ENCODE results near the gene AP4E1.

- TF ChIP-seq, protein P1, sequence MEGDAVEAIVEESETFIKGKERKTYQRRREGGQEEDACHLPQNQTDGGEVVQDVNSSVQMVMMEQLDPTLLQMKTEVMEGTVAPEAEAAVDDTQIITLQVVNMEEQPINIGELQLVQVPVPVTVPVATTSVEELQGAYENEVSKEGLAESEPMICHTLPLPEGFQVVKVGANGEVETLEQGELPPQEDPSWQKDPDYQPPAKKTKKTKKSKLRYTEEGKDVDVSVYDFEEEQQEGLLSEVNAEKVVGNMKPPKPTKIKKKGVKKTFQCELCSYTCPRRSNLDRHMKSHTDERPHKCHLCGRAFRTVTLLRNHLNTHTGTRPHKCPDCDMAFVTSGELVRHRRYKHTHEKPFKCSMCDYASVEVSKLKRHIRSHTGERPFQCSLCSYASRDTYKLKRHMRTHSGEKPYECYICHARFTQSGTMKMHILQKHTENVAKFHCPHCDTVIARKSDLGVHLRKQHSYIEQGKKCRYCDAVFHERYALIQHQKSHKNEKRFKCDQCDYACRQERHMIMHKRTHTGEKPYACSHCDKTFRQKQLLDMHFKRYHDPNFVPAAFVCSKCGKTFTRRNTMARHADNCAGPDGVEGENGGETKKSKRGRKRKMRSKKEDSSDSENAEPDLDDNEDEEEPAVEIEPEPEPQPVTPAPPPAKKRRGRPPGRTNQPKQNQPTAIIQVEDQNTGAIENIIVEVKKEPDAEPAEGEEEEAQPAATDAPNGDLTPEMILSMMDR (conservative IDR thresholded peaks at IDR 0.05; ENCODE audit: low read length): no peak
- TF ChIP-seq EZH2phosphoT487 (IDR thresholded peaks at IDR 0.05; ENCODE audit: borderline replicate concordance): no peak
These were observed 139.8 kb downstream of the AP4E1 start for GRCh38 chr15:51048308-51048707.
